ENCODE results near the gene LYST.

Gene LYST

GRCh38 chr1:235734335-235734734 is 132.4 kb downstream of the LYST start:
- TF ChIP-seq CTCF (IDR thresholded peaks at IDR 0.05; ENCODE audit: extremely low read depth, missing control alignments) = no peak
- no peak for DNase-seq (ENCODE audit: low spot score)

GRCh38 chr1:235730007-235730406 is 136.7 kb downstream of the LYST start:
- DNase-seq (ENCODE audit: low spot score) = no peak
- no peak for TF ChIP-seq CTCF (IDR thresholded peaks at IDR 0.05; ENCODE audit: extremely low read depth, missing control alignments)

- TF ChIP-seq CTCF (IDR thresholded peaks at IDR 0.05; ENCODE audit: extremely low read depth, missing control alignments) = no peak
- no peak for DNase-seq (ENCODE audit: low spot score)
Observed at GRCh38 chr1:235726557-235726956, 140.1 kb downstream of the LYST start.

- no peak for DNase-seq (ENCODE audit: low spot score)
Observed at GRCh38 chr1:235725434-235725833, 141.3 kb downstream of the LYST start.

GRCh38 chr1:235724730-235725129 is 142.0 kb downstream of the LYST start:
- TF ChIP-seq CTCF (IDR thresholded peaks at IDR 0.05; ENCODE audit: extremely low read depth, missing control alignments) = no peak
- no peak for DNase-seq (ENCODE audit: low spot score)

More at GRCh38 chr1:235725434-235725833, 141.3 kb downstream of the LYST start:
- TF ChIP-seq CTCF (IDR thresholded peaks at IDR 0.05; ENCODE audit: extremely low read depth, missing control alignments) = no peak

GRCh38 chr1:235722858-235723257 is 143.8 kb downstream of the LYST start:
- TF ChIP-seq CTCF (IDR thresholded peaks at IDR 0.05; ENCODE audit: extremely low read depth, missing control alignments) = no peak
- DNase-seq (ENCODE audit: low spot score) = no peak

- DNase-seq (ENCODE audit: low spot score) = no peak
Observed at GRCh38 chr1:235721982-235722381, 144.7 kb downstream of the LYST start.

More at GRCh38 chr1:235721982-235722381, 144.7 kb downstream of the LYST start:
- TF ChIP-seq CTCF (IDR thresholded peaks at IDR 0.05; ENCODE audit: extremely low read depth, missing control alignments) = no peak

All from GM20000 (cell line).